H1 (cell line): ENCODE results near the gene PRSS12. TPM values are rescaled to one million over a fixed set of nuclear protein-coding genes. Genes with fewer than 3 reads are reported as not detected.

Source experiments
- CTCF ChIA-PET: fragments of 300-600 bp; sonication (Branson Sonifier 250); formaldehyde crosslinking; loops from one replicate; lab custom pipeline; 2021; ENCODE audit not compliant: partially characterized antibody; lab: Charles Lee
- POLR2A ChIA-PET: fragments of 300-600 bp; sonication (Branson Sonifier 250); formaldehyde crosslinking; loops from one replicate; lab custom pipeline; 2021; ENCODE audit warnings: inconsistent platforms; ENCODE audit not compliant: partially characterized antibody; lab: Charles Lee
- DNase-seq, 2 experiments: peaks; one replicate each; pipeline versions ENCODE4 v3.0.0 to v3.0.0-alpha.2; 2010 to 2022; ENCODE audit warnings: low spot score in 2 of 2, low read depth in 1 of 2, mixed read lengths in 1 of 2
- FAIRE-seq: peaks from 2 replicates; lab custom pipeline; 2011; peaks lifted over from hg19 to GRCh38; lab: Jason Lieb, UNC
- H2AFZ ChIP-seq: 2 replicates; pipeline ENCODE4 v1.8.1; 2012; ENCODE audit warnings: low read length, inconsistent platforms
- H2AK5ac ChIP-seq: 2 replicates; pipeline ENCODE4 v1.6.1; 2013; ENCODE audit warnings: low read depth, low read length
- H2BK120ac ChIP-seq: replicated peaks from 2 replicates; pipeline ENCODE3; 2013; ENCODE audit warnings: low read depth, low read length, inconsistent platforms
- H2BK12ac ChIP-seq: 2 replicates; pipeline ENCODE4 v1.6.1; 2013; ENCODE audit warnings: low read depth, low read length
- H2BK15ac ChIP-seq: 2 replicates; pipeline ENCODE4 v1.6.1; 2013; ENCODE audit warnings: low read length
- H2BK20ac ChIP-seq: 2 replicates; pipeline ENCODE4 v1.6.1; 2013; ENCODE audit warnings: low read length
- H2BK5ac ChIP-seq: 2 replicates; pipeline ENCODE4 v1.6.1; 2013; ENCODE audit warnings: low read depth, low read length
- H3K14ac ChIP-seq: 2 replicates; pipeline ENCODE4 v1.6.1; 2013; ENCODE audit warnings: inconsistent platforms; ENCODE audit not compliant: insufficient read length
- H3K18ac ChIP-seq: 2 replicates; pipeline ENCODE4 v1.6.1; 2013; ENCODE audit warnings: low read length; ENCODE audit errors: extremely low read depth
- H3K23ac ChIP-seq: 2 replicates; pipeline ENCODE4 v1.6.1; 2013; ENCODE audit warnings: inconsistent platforms; ENCODE audit not compliant: insufficient read length
- H3K23me2 ChIP-seq: 2 replicates; pipeline ENCODE4 v1.6.1; 2013; ENCODE audit warnings: low read depth, low read length
- H3K27ac ChIP-seq: 2 replicates; pipeline ENCODE4 v1.6.1; 2011; ENCODE audit warnings: low read depth, low read length, inconsistent platforms
- H3K27me3 ChIP-seq, 4 experiments: replicated peaks in 1 of 4; 1 replicate in 1 of 4; 2 replicates in 3 of 4; pipeline versions ENCODE4 v1.6.1 to v1.8.1; 2011 to 2013; ENCODE audit warnings: low read length in 3 of 4, mild to moderate bottlenecking in 3 of 4, inconsistent platforms in 2 of 4, mixed read lengths in 2 of 4, moderate library complexity in 1 of 4; ENCODE audit not compliant: control insufficient read depth in 3 of 4, insufficient read depth in 3 of 4; ENCODE audit errors: extremely low read depth in 1 of 4
- H3K36me3 ChIP-seq, 4 experiments: 2 replicates each; pipeline versions ENCODE4 v1.6.1 to v1.8.1; 2011 to 2013; ENCODE audit warnings: mild to moderate bottlenecking in 4 of 4, low read length in 3 of 4, moderate library complexity in 2 of 4, control low read depth in 1 of 4, inconsistent platforms in 1 of 4; ENCODE audit not compliant: insufficient read depth in 4 of 4, control insufficient read depth in 2 of 4
- H3K4ac ChIP-seq: replicated peaks from 2 replicates; pipeline ENCODE3; 2013; ENCODE audit warnings: low read length, low read depth, mixed read lengths, inconsistent platforms; ENCODE audit not compliant: insufficient read length
- H3K4me1 ChIP-seq, 4 experiments: replicated peaks in 1 of 4; 1 replicate in 1 of 4; 2 replicates in 3 of 4; pipeline versions ENCODE4 v1.6.1 to v1.8.1; 2011 to 2013; ENCODE audit warnings: low read length in 3 of 4, inconsistent platforms in 2 of 4, mixed read lengths in 1 of 4; ENCODE audit not compliant: insufficient read depth in 4 of 4, control insufficient read depth in 3 of 4
- H3K4me2 ChIP-seq, 2 experiments: 2 replicates each; pipeline versions ENCODE4 v1.6.1 to v1.8.1; 2011 to 2013; ENCODE audit warnings: low read depth in 2 of 2, low read length in 2 of 2, control low read depth in 1 of 2, inconsistent platforms in 1 of 2, mild to moderate bottlenecking in 1 of 2; ENCODE audit not compliant: insufficient read depth in 1 of 2
- H3K4me3 ChIP-seq, 4 experiments: fragments of 200-600, 300-600 bp in 1 of 4; sonication (generic), shearing (Covaris generic), sonication (Bioruptor Twin) in 1 of 4; 2 replicates each; pipeline versions ENCODE4 v1.5.1 to v1.8.1; 2011 to 2016; ENCODE audit warnings: low read length in 4 of 4, low read depth in 3 of 4, control low read depth in 2 of 4, inconsistent platforms in 2 of 4, mild to moderate bottlenecking in 2 of 4, mixed read lengths in 1 of 4, moderate library complexity in 1 of 4; ENCODE audit not compliant: insufficient read depth in 2 of 4; ENCODE audit errors: extremely low read depth in 1 of 4
- H3K56ac ChIP-seq: replicated peaks from 2 replicates; pipeline ENCODE3; 2013; ENCODE audit warnings: low read depth, mild to moderate bottlenecking, mixed read lengths, low read length, inconsistent platforms; ENCODE audit not compliant: insufficient read length
- H3K79me1 ChIP-seq: 2 replicates; pipeline ENCODE4 v1.6.1; 2013; ENCODE audit warnings: low read depth, low read length, control low read depth
- H3K79me2 ChIP-seq, 2 experiments: 2 replicates each; pipeline versions ENCODE4 v1.6.1 to v1.8.1; 2012 to 2013; ENCODE audit warnings: low read length in 2 of 2, mild to moderate bottlenecking in 2 of 2, inconsistent platforms in 1 of 2; ENCODE audit not compliant: insufficient read depth in 2 of 2, control insufficient read depth in 1 of 2
- H3K9ac ChIP-seq, 4 experiments: replicated peaks in 1 of 4; 1 replicate in 1 of 4; 2 replicates in 3 of 4; pipeline versions ENCODE4 v1.6.1 to v1.8.1; 2011 to 2013; ENCODE audit warnings: low read depth in 3 of 4, low read length in 3 of 4, control low read depth in 2 of 4, mild to moderate bottlenecking in 2 of 4, moderate library complexity in 2 of 4, inconsistent platforms in 1 of 4; ENCODE audit errors: extremely low read depth in 1 of 4
- H3K9me3 ChIP-seq, 2 experiments: 2 replicates each; pipeline versions ENCODE4 v1.6.1 to v1.8.1; 2012 to 2013; ENCODE audit warnings: mild to moderate bottlenecking in 2 of 2, moderate library complexity in 2 of 2, control low read depth in 1 of 2, inconsistent platforms in 1 of 2, low read depth in 1 of 2, low read length in 1 of 2, mixed read lengths in 1 of 2; ENCODE audit not compliant: insufficient read depth in 2 of 2
- H4K20me1 ChIP-seq, 2 experiments: replicated peaks in 1 of 2; 2 replicates each; pipeline versions ENCODE3 to v1.8.1; 2011 to 2013; ENCODE audit warnings: inconsistent platforms in 2 of 2, low read length in 2 of 2, mild to moderate bottlenecking in 1 of 2; ENCODE audit not compliant: insufficient read depth in 2 of 2, control insufficient read depth in 1 of 2
- H4K5ac ChIP-seq: 2 replicates; pipeline ENCODE4 v1.6.1; 2013; ENCODE audit warnings: low read length, low read depth, mixed read lengths, inconsistent platforms; ENCODE audit not compliant: insufficient read length
- H4K8ac ChIP-seq: 2 replicates; pipeline ENCODE4 v1.8.0; 2013; ENCODE audit warnings: mild to moderate bottlenecking, moderate library complexity, low read length, inconsistent platforms; ENCODE audit not compliant: insufficient read depth; ENCODE audit errors: extremely low read depth
- H4K91ac ChIP-seq: replicated peaks from 2 replicates; pipeline ENCODE3; 2013; ENCODE audit warnings: low read length, mixed read lengths, inconsistent platforms; ENCODE audit not compliant: insufficient read length
- CBX8 ChIP-seq: fragments of 300-800, 300-1000 bp; sonication (generic); IDR thresholded peaks from 2 replicates; pipeline ENCODE4 v1.7.1; 2016; ENCODE audit warnings: low read depth, low read length, borderline replicate concordance
- KDM5A ChIP-seq: fragments of 200-600 bp; IDR thresholded peaks from 2 replicates; pipeline ENCODE4 v1.7.1; 2012; ENCODE audit warnings: mild to moderate bottlenecking, low read length, inconsistent platforms, mixed read lengths
- POLR2AphosphoS5 ChIP-seq: IDR thresholded peaks from 2 replicates; pipeline ENCODE4 v1.6.1; 2011; ENCODE audit warnings: low read depth, low read length
- TAF1 ChIP-seq: IDR thresholded peaks from 2 replicates; pipeline ENCODE4 v1.6.1; 2011; ENCODE audit warnings: mild to moderate bottlenecking, low read depth, low read length
- WGBS, 2 experiments: shearing (Covaris generic) in 1 of 2; methylation state at CpG; one replicate each; pipeline versions ENCODE4 v1.1.6 to v1.1.7; 2013 to 2015; ENCODE audit warnings: low lambda C conversion rate in 2 of 2, mixed read lengths in 2 of 2, inconsistent platforms in 1 of 2, low coverage in 1 of 2, missing lambda C conversion rate in 1 of 2; ENCODE audit not compliant: insufficient replicate concordance in 2 of 2, insufficient coverage in 1 of 2, insufficient read length in 1 of 2; ENCODE audit errors: extremely low coverage in 1 of 2, missing lambda C conversion rate in 1 of 2; 5-methylcytosine and 5-hydroxymethylcytosine counted together
- polyA plus RNA-seq, 7 experiments: library from polyadenylated mRNA; depleted of rRNA in 3 of 7; stranded (reverse) in 5 of 7; unstranded in 2 of 7; fragments of >200 nt in 5 of 7; fragments of 200-250 nt in 2 of 7; gene quantifications; 1 replicate in 5 of 7; 2 replicates in 1 of 7; 4 replicates in 1 of 7; pipeline versions ENCODE4 v1.2.1 to v1.2.3, GENCODE V29; 2011 to 2013; ENCODE audit warnings: missing spikeins in 2 of 7, mixed read lengths in 2 of 7
- total RNA-seq: library from RNA; stranded (reverse); fragmentation: NEBNext Ultra II Directional; extraction: Animal tissue kit (Norgen Biotek cat#: 25700); gene quantifications from 2 replicates; pipeline ENCODE4 v1.2.1, GENCODE V29; 2021

PRSS12 gene
- total and polyA plus RNA-seq, 2 of the 8 experiments (the other 6 are each of a cell fraction or from before 2014, with no cell fraction given) = 2.6 to 9.3 TPM

DNA sequence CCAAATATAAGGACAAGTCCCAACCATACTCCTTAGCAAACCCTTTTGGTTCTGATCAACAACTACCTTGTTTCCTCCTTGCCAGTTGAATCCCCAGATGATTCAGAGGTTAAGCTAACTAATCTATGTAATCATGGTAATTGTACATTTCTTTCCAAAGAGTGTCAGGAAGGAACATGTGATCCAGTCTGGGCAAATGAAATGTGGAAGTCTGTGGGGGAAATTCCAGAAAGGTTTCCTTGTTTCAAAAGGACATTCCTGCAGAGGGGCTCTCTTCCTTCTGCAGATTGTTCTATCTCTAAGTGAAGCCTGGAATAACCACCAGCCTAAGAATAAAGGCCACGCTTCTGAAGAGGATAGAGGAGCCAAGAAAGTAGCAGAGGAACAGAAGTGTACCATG lies 7.0 kb downstream of the PRSS12 start:
- Histone ChIP-seq H2AFZ (no peak overlapping the region), H3K79me2 (no peaks in the 10 kb centered on the region), H3K4me2 (no peak overlapping the region), H2BK15ac (no peak overlapping the region), H3K9me3 (no peaks in the 10 kb centered on the region), H3K4ac (no peak overlapping the region), H3K27me3 (no peaks in the 10 kb centered on the region), H3K23me2 (no peaks in the 10 kb centered on the region), H2BK120ac (no peak overlapping the region), H3K56ac (no peak overlapping the region), H4K91ac (no peak overlapping the region), H3K9ac (no peak overlapping the region), H4K20me1 (no peaks in the 10 kb centered on the region), H4K5ac (no peak overlapping the region), H3K27ac (no peak overlapping the region), H4K8ac (no peak overlapping the region), H2AK5ac (no peak overlapping the region), H3K4me1 (peaks cover 0 to 6% (median 2%) of the 10 kb centered on the region in 4 experiments; a peak in 1 of 7 replicates), H3K36me3 (no peaks in the 10 kb centered on the region), H3K14ac (no peak overlapping the region), H3K79me1 (no peaks in the 10 kb centered on the region), H2BK5ac (no peak overlapping the region), H3K4me3 (no peak overlapping the region), H2BK20ac (0 out of 2 replicates have a peak overlapping the region, but pooled peaks have one; percentile 40), H3K23ac (no peak overlapping the region), H2BK12ac (no peak overlapping the region), H3K18ac (no peak overlapping the region)
- CTCF ChIA-PET = no interaction called here
- POLR2A ChIA-PET = interaction anchor here (0.8 kb wide), 1 partner anchor 38 kb away, joined by 3 read pairs; no protein-coding TSS in a partner anchor
- TF ChIP-seq TAF1 (no peak), KDM5A (no peak), POLR2AphosphoS5 (no peak), CBX8 (no peak)
- FAIRE-seq (no peak), DNase-seq (no peak)
- WGBS, 2 experiments = 95% methylated on average over 1 of the region's 1 CpG; no CpG with 5 or more reads in 1 of the 2 experiments
